Hepatocyte (in vitro differentiated cells): ENCODE measurements around the gene GRIA1. TPM values are rescaled to one million over a fixed set of nuclear protein-coding genes. Genes with fewer than 3 reads are reported as not detected.
A peak's percentile ranks its signal among the peaks of the same experiment; 100 is the strongest.

Source experiments
- DNase-seq: peaks from one replicate; pipeline ENCODE4 v3.0.0-alpha.2; 2016; ENCODE audit warnings: low spot score
- H2AFZ ChIP-seq: fragments of 200-600 bp; sonication (generic); 2 replicates; pipeline ENCODE4 v1.6.0; 2016; ENCODE audit warnings: antibody characterized with exemption, mild to moderate bottlenecking
- H3K27ac ChIP-seq: fragments of 200-600 bp; sonication (generic); 2 replicates; pipeline ENCODE4 v1.5.1; 2016; ENCODE audit warnings: mild to moderate bottlenecking
- H3K27me3 ChIP-seq: fragments of 200-600 bp; sonication (generic); 2 replicates; pipeline ENCODE4 v1.6.1; 2016
- H3K36me3 ChIP-seq: fragments of 200-600 bp; sonication (generic); replicated peaks from 2 replicates; pipeline ENCODE4 v1.5.1; 2016; ENCODE audit warnings: low read depth; ENCODE audit not compliant: insufficient read depth
- H3K4me1 ChIP-seq: fragments of 200-600 bp; sonication (generic); 2 replicates; pipeline ENCODE4 v1.5.1; 2016; ENCODE audit warnings: mild to moderate bottlenecking, moderate library complexity; ENCODE audit not compliant: insufficient read depth
- H3K4me2 ChIP-seq: fragments of 200-600 bp; sonication (generic); 2 replicates; pipeline ENCODE4 v1.6.0; 2016
- H3K4me3 ChIP-seq: fragments of 200-600 bp; sonication (generic); 2 replicates; pipeline ENCODE4 v1.5.1; 2016; ENCODE audit warnings: mild to moderate bottlenecking
- H3K79me2 ChIP-seq: fragments of 200-600 bp; sonication (generic); 2 replicates; pipeline ENCODE4 v1.6.0; 2017; ENCODE audit warnings: mild to moderate bottlenecking
- H3K9me2 ChIP-seq: fragments of 200-600 bp; sonication (generic); replicated peaks from 2 replicates; pipeline ENCODE4 v1.6.0; 2017; ENCODE audit warnings: mild to moderate bottlenecking; ENCODE audit not compliant: insufficient read depth
- H3K9me3 ChIP-seq: fragments of 200-600 bp; sonication (generic); 2 replicates; pipeline ENCODE4 v1.5.1; 2016; ENCODE audit warnings: low read depth, mild to moderate bottlenecking
- H4K20me1 ChIP-seq: fragments of 200-600 bp; sonication (generic); 2 replicates; pipeline ENCODE4 v1.6.0; 2016; ENCODE audit warnings: mild to moderate bottlenecking; ENCODE audit not compliant: insufficient read depth, poor library complexity, severe bottlenecking
- EZH2 ChIP-seq: fragments of 200-600 bp; sonication (generic); IDR thresholded peaks from 2 replicates; pipeline ENCODE4 v1.6.1; 2016; ENCODE audit warnings: antibody characterized with exemption, mild to moderate bottlenecking, borderline replicate concordance
- EZH2phosphoT487 ChIP-seq: fragments of 200-600 bp; sonication (generic); IDR thresholded peaks from one replicate; pipeline ENCODE4 v1.6.1; 2018; ENCODE audit warnings: antibody characterized with exemption, mild to moderate bottlenecking, low read depth, moderate library complexity; ENCODE audit not compliant: unreplicated experiment, severe bottlenecking
- WGBS: methylation state at CpG from one replicate; pipeline ENCODE4 v1.1.6; 2016; ENCODE audit warnings: low lambda C conversion rate; ENCODE audit errors: missing lambda C conversion rate; 5-methylcytosine and 5-hydroxymethylcytosine counted together
- polyA plus RNA-seq: library from polyadenylated mRNA; unstranded; fragments of >200 nt; fragmentation: Nextera tagmentation; extraction: Ambion mirVana; gene quantifications from 2 replicates; pipeline ENCODE4 v1.2.1, GENCODE V29; 2016
- total RNA-seq: library from RNA; depleted of rRNA; stranded (reverse); fragments of >200 nt; gene quantifications from 2 replicates; pipeline ENCODE4 v1.2.3, GENCODE V29; 2014
- TF ChIP-seq, protein P1 (sequence below): fragments of 200-600 bp; sonication (generic); IDR thresholded peaks from 2 replicates; pipeline ENCODE4 v1.5.1; 2016; ENCODE audit warnings: antibody characterized with exemption, mild to moderate bottlenecking; ENCODE audit not compliant: poor library complexity

Gene GRIA1
- total and polyA plus RNA-seq, 2 experiments from 2014 or later: 0.29 to 0.50 TPM

DNA sequence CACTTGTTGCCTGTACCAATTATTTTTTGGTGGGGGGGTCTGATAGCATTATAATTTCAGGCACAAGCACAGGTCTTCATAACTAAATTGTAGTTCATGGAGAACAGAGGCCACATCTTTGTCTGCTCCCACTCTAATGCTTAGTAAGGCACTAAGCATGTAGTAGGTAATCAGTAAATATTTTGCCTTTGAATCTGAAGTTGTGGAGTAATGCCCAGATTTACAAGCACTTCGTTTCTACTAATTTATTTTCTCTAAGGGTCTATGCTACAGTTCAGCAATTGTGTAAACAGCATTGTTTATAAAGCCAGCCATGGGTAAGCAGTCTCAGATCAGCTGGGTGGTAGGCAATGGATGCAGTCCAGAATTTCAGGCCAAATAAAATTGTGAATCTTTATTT is 78.6 kb downstream of the GRIA1 start:
- no peaks in the 10 kb centered on the region for H3K79me2 ChIP-seq
- peak overlapping the region; percentile 47 for H3K27ac ChIP-seq
- TF ChIP-seq EZH2phosphoT487 (no peak), EZH2 (no peak)
- TF ChIP-seq, protein P1, sequence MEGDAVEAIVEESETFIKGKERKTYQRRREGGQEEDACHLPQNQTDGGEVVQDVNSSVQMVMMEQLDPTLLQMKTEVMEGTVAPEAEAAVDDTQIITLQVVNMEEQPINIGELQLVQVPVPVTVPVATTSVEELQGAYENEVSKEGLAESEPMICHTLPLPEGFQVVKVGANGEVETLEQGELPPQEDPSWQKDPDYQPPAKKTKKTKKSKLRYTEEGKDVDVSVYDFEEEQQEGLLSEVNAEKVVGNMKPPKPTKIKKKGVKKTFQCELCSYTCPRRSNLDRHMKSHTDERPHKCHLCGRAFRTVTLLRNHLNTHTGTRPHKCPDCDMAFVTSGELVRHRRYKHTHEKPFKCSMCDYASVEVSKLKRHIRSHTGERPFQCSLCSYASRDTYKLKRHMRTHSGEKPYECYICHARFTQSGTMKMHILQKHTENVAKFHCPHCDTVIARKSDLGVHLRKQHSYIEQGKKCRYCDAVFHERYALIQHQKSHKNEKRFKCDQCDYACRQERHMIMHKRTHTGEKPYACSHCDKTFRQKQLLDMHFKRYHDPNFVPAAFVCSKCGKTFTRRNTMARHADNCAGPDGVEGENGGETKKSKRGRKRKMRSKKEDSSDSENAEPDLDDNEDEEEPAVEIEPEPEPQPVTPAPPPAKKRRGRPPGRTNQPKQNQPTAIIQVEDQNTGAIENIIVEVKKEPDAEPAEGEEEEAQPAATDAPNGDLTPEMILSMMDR: no peak
- no peak overlapping the region for H3K4me2 ChIP-seq
- no peaks in the 10 kb centered on the region for H3K9me2 ChIP-seq
- no peaks in the 10 kb centered on the region for H3K4me1 ChIP-seq
- H3K36me3 ChIP-seq: no peaks in the 10 kb centered on the region
- no peak overlapping the region for H2AFZ ChIP-seq
- no peak for DNase-seq
- no peaks in the 10 kb centered on the region for H4K20me1 ChIP-seq
- no peaks in the 10 kb centered on the region for H3K27me3 ChIP-seq
- H3K4me3 ChIP-seq: no peak overlapping the region
- no peaks in the 10 kb centered on the region for H3K9me3 ChIP-seq
- 38% methylated on average over 1 of the region's 1 CpG for WGBS

DNA sequence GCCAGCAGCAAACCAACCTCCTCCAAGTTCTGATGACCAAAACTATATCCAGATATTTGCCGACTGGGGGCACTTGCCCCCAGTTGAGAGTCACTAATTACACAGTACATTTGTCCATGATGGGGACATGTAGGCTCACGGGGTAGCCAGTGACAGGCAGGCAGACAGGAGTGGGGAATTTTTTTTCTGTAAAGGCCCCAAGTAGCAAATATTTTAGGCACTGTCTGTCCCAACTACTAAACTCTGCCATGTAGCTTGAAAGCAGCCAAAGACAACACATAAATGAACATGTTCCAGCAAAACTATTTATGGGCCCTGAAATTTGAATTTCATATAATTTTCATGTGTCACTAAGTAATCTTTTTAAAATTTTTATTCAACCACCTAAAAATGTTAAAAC is 80.7 kb downstream of the GRIA1 start:
- H2AFZ ChIP-seq: no peak overlapping the region
- H3K9me2 ChIP-seq: no peaks in the 10 kb centered on the region
- no peak overlapping the region for H3K27ac ChIP-seq
- TF ChIP-seq, protein P1: no peak
- TF ChIP-seq EZH2: no peak
- no peak for TF ChIP-seq EZH2phosphoT487
- 86% methylated on average over 2 of the region's 2 CpGs for WGBS
- no peaks in the 10 kb centered on the region for H3K27me3 ChIP-seq
- no peak overlapping the region for H3K4me2 ChIP-seq
- no peaks in the 10 kb centered on the region for H3K9me3 ChIP-seq
- H3K79me2 ChIP-seq: no peaks in the 10 kb centered on the region
- H3K36me3 ChIP-seq: no peaks in the 10 kb centered on the region
- no peaks in the 10 kb centered on the region for H3K4me1 ChIP-seq
- DNase-seq: no peak
- no peak overlapping the region for H3K4me3 ChIP-seq
- no peaks in the 10 kb centered on the region for H4K20me1 ChIP-seq

GRCh38 chr5:153572411-153573145 is 82.1 kb downstream of the GRIA1 start:
- H2AFZ ChIP-seq: no peak overlapping the region
- H3K4me2 ChIP-seq: no peak overlapping the region
- no peaks in the 10 kb centered on the region for H3K36me3 ChIP-seq
- H3K79me2 ChIP-seq: no peaks in the 10 kb centered on the region
- no peaks in the 10 kb centered on the region for H3K9me3 ChIP-seq
- H3K4me3 ChIP-seq: no peak overlapping the region
- no peak overlapping the region for H3K27ac ChIP-seq
- no peaks in the 10 kb centered on the region for H3K4me1 ChIP-seq
- no peak for TF ChIP-seq EZH2phosphoT487
- TF ChIP-seq EZH2: no peak
- TF ChIP-seq, protein P1: no peak
- no peak for DNase-seq
- 82% methylated on average over 8 of the region's 8 CpGs for WGBS
- no peaks in the 10 kb centered on the region for H3K9me2 ChIP-seq
- no peaks in the 10 kb centered on the region for H3K27me3 ChIP-seq
- no peaks in the 10 kb centered on the region for H4K20me1 ChIP-seq
